Stimulated activated CD4-positive, alpha-beta T cell treated with anti-CD3 and anti-CD28 coated beads, Interleukin-15, amount 100 ng/mL, for 24 hours (primary cell): ENCODE measurements around the gene ELP6.
"Not testable (repeated sequence)": the region's sequence is repeated elsewhere in the genome, so short reads cannot be mapped to it uniquely, and the experiment has no call there.

Experiments
- DNase-seq: peaks from one replicate; pipeline ENCODE4 v3.0.0-alpha.2; 2020

The ELP6 gene

DNA sequence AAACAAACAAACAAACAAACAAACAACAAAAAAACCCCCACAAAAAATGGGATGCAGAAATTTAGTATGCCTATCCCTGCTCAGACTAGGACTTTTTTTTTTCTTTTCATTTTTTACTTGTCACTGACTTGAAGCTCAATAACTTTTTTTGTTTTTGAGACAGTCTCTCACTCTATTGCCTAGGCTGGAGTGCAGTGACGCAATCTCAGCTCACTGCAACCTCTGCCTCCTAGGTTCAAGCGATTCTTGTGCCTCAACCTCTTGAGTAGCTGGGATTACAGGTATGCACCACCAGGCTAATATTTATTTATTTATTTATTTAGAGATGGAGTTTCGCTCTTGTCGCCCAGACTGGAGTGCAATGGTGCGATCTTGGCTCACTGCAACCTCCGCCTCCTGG, 8.2 kb downstream of the ELP6 start:
- DNase-seq, result not testable (repeated sequence)

DNA sequence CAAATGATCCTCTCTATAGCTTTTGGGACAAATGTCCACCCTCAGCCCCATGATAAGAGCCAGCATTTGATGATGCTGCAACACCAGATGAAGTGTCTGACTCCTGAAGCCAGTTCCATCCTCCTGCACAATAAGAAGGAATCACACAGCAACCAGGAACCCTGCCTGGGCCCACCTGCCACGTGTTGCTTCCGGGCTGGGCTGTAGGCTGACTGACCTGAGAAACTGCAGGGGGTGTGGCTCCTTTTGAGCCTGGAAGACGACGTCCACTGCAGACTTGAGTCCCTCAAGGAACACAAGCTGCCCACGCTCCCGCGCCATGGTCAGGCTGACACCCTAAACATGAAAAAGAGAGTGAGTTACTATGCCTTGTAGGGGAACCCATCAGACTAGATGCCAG, 9.4 kb downstream of the ELP6 start:
- no peak for DNase-seq

DNA sequence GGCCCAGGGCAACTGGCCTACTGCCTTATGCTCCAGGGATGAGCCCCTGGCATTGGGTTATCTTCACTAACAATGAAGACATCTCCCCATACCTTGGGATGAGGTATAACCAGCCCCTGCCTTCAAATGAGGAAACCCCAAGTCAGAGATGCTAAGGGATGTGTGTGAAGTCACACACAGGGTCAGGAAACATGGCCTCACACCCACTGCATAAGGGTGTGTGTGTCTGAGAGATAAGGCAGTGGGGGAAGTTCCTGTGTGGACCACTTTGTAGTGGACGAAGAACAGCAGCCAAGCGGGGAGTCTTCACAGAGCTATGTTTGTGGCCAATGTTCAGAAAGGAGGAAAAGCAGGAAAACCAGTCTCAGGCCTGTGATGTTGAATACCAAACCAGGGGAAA, 10.5 kb downstream of the ELP6 start:
- no peak for DNase-seq

DNA sequence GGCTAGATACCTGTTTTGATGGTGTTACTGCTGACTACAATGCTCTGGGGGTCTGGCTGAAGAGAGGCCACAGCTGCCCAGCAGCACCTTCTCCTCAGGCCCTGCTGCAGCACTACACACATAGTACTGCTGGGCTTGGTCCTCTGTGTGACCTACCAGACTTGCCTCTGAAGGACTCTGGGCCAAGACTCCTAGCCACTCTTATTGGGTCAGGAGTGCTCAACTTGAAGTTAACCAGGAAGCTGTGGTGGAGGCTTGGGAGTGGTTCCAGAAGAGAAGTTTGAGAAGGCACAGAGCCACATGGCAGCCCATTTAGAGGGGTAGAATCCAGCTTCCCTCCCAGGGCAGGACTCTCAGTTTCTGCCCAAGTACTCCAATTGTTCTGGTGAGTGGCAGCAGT, 16.6 kb downstream of the ELP6 start:
- no peak for DNase-seq

DNA sequence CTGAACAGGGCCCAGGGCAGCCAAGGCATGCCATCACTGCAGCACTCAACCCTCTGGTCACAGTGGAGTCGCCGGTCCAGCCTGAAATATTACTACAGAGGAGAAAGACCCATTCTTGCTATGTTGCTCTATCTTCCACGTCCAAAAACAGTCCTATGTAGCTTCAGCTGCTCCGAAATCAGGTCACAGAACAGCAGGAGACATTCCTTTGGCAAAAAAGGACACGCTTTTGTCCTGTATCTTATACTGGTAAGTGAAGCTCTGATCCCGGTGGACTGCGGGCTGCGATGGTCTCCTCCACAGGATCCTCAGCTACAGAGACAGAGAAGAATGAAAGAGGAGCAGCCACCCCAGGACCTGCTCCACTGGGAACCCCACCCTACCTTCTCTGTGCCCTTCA, 17.6 kb downstream of the ELP6 start:
- no peak for DNase-seq

DNA sequence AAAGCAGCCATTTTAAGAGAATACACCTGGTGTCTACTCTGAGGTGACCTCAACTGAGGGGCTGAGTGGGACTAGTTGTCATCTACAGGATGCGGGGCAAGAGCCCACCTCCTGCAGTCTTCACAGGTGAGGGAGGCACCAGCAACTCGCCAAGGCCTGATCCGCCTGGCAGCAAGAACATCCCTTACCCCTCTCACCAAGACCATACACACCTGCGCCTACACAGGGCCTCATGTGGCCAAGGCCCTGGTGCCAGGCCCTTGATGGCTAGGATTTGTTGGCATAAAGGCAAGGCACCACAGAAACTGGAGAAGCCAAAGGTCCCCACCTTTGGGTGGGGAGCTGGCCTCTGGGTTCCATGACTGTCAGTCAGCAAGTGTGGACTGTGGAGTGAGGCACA, 18.4 kb downstream of the ELP6 start:
- DNase-seq, result no peak

DNA sequence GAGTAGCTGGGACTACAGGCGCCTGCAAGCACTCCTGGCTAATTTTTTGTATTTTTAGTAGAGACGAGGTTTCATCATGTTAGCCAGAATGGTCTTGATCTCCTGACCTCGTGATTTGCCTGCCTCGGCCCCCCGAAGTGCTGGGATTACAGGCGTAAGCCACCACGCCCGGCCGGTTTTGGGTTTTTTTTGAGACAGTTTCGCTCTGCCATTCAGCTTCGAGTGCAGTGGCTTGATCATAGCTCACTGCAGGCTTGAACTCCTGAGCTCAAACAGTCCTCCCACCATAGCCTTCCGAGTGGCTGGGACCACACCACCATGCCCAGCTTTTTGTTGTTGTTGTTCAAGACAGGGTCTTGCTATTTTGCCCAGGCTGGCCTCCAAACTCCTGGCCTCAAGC, 21.7 kb downstream of the ELP6 start:
- no peak for DNase-seq

DNA sequence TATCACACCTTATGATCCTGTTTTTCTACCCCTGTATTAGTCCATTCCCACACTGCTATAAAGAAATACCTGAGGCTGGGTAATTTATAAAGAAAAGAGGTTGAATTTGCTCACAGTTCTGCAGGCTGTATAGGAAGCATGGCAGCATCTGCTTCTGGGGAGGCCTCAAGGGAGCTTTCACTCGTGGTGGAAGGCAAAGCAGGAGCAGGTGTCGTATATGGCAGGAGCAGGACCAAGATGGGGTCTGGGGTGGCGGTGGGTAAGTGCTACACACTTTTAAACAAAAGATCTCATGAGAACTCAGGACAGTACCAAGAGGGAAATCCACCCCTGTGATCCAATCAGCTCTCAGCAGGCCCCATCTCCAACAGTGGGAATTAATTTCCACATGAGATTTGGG, 22.3 kb downstream of the ELP6 start:
- no peak for DNase-seq

DNA sequence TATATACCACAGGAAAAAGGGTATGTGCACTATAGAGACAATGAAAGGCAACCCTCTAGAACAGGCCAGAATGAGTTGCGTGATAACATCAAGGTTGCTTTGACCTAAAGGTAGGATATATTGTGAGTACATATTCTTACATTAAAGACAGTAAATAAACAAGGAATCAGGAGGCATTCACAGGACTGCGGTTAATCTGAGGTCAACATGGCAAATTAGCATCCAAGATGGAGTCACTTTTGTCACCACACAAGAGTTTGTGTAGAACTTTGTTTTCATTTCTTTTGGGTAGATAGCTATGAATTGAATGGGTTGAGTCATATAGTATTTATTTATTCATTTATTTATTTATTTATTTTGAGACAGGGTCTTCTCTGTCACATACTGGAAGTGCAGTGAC, 26.2 kb downstream of the ELP6 start:
- DNase-seq, result no peak

DNA sequence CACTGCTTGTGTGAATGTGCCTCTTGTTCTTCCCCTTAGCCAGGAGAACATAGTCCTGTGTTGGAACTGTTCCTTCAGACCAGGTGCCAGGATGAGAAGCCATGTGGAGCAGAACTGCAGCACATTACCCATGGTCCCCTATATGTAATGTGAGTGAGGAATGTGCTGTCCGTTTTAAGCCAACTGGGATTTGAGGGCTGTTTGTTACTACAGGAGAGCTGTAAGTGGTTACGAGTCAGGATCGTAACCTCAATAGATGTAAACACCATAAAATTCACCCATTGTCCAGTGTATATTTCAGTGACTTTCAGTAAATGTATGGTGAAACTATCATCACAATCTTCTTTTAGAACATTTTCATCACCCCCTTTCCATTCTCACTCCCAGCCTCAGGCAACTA, 27.7 kb downstream of the ELP6 start:
- no peak for DNase-seq

DNA sequence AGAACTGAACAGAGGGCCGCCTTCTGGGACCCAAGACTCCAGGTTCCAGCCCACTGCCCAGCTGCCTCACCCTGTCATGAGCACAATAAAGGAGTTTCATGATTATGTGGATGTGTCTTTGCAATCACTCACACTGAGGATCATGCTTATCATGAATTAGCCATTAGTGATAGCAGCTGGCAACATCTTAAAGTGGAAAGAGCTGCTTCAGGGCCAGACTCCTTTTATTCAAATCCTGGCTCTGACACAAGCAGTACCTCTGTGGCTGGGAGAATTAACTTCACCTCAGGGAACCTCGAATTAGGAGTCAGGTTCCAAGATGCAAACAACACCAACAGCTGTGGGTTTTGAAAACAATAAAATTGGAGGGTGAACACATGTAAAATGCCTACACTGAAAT, 31.1 kb downstream of the ELP6 start:
- no peak for DNase-seq

DNA sequence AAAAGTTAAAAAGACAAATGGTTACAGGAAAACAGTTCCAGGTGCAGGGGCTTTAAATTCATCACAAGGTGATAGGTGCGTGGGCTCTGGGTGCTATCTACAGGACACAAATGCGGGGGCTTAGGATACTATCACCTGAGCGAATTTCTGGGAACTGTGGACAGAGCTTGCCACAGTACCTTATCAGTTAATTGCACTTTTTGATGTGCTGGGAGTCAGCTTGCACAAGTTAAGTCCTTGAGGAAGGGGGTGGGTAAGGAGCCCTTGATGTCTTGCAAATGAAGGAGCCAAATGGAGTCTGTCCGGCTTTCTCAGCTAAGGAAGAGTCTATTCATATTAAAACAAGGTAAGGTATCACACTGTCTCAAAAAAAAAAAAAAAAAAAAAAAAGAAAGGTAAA, 31.7 kb downstream of the ELP6 start:
- DNase-seq, result not testable (repeated sequence)

DNA sequence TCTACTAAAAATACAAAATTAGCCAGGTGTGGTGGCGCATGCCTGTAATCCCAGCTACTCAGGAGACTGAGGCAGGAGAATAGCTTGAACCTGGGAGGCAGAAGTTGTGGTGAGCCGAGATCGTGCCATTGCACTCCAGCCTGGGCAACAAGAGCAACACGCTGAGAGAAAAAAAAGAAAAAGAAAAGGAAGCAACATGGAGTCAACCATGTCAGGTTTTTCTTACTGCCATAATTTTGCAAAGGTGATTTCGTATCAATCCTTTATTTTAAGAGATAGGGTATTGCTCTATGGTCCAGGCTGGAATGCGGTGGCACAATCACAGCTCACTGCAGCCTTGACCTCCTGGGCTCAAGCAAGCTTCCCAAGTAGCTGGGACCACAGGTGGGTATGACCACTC, 33.2 kb downstream of the ELP6 start:
- not testable (repeated sequence) for DNase-seq

DNA sequence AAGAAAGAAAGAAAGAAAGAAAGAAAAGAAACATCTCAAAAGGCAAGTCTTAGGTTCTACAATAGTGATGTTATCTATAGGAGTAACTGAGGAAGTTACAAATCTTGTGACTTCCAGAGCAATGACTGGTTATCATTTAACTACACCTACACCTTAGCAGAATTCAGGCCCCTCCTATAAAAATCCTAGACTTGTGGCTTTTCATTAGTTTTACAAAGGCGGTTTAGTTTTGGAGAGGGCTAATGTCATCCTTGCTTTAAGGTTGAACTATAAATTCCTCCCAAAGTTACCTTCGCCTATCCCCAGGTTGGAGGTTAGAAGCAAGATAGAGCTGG, 33.7 kb downstream of the ELP6 start:
- DNase-seq, result no peak

DNA sequence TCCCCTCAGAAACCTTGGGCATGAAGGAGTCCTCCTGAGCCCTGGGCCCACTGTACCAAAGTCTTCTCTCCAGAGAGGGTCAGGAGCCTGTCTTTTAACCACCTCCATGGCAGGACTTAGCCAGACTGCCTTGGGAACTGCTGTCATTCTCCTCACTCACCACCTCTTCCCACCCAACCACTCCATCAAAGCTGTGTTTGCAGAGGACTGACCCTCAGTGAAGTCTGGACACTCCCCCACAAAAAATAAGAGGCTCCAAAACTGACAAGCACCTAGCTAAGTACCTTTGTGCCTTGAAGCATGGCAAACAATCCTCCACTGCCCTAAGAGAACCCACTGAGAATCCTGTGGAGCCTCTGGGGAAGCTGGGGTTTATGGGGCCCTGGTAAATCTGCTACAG, 35.5 kb downstream of the ELP6 start:
- no peak for DNase-seq

DNA sequence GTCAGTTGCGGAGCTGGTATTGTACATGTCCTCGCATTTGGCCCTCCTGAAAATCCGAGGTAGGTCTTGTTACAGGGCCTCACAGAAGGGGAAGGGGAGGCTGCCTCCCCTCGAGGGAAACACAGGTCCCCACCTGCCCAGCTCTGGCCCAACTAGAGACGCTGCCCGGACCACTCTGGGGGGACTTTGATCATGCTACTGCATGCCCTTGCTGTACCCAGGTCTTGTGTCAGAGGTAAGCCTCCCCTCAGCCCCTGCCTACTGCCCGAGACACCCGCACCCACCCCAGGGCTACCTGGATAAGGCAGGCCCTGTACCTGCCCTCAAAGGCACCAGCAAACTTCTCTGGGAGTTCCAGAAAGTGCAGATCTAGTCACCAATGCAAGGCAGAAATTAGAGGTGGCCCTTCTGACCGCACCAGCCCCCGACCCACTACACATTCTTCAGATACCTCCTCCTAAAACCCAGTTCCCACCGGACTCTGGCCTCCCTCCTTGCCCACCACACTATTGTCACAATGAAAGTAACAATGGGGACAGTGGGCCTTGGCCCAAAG, 36.8 kb downstream of the ELP6 start:
- DNase-seq, result no peak

DNA sequence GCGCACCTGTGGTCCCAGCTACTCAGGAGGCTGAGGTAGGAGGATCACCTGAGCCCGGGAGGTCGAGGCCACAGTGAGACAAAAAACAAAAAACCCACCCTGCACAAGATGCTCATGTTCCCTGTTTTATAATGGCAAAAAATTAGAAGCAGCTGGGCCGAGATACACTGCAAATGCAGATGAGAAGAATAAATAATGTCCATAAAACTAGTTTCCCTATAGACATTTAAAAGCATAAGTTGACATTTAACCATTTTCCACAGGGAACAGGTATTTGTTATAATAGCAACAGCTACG, 37.2 kb downstream of the ELP6 start:
- no peak for DNase-seq

DNA sequence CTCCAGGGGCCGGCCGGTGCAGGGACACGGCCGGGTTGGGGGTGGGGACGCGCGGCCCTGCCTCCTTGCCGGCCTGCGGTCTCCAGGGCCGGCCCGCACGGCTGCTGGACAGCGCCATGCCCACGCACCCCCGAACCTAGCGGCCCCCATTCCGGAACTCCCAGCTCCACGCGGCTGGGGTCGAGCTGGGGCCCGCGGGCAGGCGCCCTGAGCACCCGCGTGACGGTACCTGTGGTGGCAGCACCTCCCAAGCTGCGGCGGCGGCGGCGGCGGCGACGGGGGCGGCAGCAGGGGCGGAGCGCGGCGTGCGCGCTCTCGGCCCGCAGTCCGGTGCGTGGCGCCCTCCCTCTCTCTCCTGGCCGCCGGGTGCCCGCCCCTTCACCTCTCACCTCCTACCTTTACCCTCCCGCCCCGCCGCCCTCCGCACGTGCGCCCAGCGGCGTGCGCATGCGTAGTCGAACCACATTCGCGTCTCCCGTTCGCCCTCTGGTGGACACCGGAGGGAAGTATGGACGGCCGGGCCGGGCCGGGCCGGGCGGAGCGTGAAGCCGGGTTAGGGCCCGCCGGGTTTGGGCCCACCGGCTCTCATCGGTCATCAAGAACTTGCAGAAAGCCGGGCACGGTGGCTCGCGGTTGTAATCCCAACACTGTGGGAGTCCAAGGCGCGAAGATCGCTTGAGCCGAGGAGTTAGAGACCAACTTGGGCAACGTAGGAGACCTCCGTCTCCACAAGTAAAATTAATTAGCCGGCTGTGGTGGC, 37.8 kb downstream of the ELP6 start, which contains the start of gene SCAP:
Gene SCAP, minus strand, starts transcription at position 372 of the 760 bp plus-strand sequence. CDS start 32,948 bp downstream, outside the sequence.
- DNase-seq, result peak; percentile 96

DNA sequence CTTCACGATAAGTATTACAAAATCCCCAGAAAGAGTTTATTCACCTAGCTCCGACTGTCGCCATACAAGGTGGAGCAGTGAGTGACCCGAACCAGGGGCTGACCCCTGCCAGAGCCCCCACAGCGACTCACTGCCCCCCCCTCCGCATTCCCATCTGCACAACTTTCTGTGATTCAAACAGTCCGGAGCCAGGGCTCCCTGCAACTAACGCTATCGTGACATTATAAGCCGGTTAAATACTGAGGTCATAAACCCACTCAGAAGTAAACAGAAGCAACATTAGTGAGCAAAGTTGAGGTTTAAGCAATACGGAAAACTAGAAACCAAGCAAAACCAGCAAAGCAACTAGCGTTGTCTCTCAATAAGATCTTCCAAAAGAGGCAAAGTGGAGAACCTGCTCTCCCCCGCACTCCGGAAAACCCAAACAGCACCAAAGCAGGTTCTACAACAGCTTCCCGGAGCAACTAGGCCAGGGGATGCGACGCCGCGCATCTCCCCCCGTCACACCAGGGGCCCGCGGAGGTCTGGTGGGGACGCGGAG, 38.4 kb downstream of the ELP6 start:
- DNase-seq, result peak; percentile 9

DNA sequence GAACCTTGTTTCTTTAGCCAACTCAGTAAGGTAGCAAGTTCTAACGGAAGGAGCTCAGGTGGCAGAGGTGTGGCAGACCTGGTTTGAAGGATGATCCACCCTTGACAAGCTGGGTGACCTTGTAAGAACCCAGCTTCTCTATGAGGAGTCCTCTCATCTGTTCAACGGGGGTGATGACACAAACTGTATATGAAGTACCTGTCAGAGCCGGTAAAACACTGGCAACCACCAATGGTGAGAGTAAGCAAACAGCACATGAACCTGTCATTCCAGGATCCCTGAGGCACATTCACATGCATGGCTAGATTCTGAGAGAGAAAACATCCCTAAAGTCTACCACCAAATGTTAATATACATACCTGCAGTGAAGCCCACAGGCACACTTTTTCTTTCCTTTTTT, 40.1 kb downstream of the ELP6 start:
- DNase-seq, result no peak

DNA sequence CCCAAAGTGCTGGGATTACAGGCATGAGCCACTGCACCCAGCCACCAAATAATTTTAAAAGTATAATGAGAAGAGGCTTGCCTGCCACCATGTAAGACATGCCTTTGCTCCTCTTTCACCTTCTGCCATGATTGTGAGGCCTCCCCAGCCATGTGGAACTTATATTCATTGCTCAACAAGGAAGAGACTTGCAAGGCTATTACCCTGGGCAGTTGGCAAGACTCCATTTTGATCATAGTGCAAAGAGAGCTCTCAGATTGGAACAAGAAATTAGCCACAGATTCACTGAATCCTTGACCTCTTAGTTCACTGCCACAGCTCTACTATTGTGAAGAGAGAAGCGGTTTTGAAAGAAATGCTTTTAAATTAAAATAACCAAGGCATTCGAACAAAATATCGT, 43.9 kb downstream of the ELP6 start:
- DNase-seq, result no peak

DNA sequence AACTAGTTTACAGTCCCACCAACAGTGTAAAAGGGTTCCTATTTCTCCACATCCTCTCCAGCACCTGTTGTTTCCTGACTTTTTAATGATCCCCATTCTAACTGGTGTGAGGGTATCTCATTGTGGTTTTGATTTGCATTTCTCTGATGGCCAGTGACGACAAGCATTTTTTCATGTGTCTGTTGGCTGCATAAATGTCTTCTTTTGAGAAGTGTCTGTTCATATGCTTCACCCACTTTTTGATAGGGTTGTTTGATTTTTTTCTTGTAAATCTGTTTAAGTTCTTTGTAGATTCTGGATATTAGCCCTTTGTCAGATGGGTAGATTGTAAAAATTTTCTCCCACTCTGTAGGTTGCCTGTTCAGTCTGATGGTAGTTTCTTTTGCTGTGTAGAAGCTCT, 45.2 kb downstream of the ELP6 start:
- not testable (repeated sequence) for DNase-seq

DNA sequence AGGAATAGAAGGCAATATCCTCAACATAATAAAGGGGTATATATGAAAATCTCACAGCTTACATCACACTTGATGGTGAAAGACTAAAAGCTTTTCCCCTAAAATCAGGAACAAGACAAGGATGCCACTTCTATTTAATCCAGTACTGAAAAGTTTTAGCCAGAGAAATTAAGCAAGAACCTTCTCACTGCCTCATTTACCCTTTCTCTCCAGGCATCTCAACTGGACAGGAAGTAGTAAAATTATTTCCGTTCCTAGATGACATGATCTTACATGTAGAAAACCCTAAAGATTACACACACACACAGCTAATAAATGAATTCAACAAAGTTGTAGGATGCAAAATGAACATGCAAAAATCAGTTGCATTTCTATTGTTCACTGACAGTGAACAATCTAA, 48.9 kb downstream of the ELP6 start:
- no peak for DNase-seq

DNA sequence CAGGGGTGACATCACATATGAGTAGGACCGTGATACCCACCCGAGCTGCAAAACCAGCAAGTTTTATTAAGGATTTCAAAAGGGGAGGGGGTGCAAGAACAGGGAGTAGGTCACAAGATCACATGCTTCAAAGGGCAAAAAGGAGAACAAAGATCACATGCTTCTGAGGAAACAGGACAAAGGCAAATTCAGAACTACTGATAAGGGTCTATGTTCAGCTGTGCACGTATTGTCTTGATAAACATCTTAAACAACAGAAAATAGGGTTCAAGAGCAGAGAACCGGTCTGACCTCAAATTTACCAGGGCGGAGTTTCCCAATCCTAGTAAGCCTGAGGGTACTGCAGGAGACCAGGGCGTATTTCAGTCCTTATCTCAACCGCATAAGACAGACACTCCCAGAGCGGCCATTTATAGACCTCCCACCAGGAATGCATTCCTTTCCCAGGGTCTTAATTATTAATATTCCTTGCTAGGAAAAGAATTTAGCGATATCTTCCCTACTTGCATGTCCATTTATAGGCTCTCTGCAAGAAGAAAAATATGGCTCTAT, 53.9 kb downstream of the ELP6 start:
- DNase-seq, result not testable (repeated sequence)

DNA sequence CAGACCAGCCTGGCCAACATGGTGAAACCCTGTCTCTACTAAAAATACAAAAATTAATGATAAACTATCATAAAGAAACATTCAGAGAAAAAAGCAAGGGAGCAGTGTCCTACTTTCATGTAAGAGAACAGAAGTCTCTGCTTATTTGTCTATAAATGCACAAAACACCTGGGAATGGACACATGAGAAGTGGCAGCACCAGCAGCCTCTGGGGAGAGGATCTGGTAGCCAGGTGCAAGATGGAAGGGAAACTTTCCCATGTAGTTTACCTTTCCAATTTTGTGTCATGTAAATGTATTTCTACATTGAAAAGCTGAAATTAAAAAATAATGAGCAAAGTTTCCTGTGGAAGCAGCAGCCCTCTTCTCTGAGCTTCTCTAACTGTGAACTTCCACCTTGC, 56.5 kb downstream of the ELP6 start:
- no peak for DNase-seq
